Endothelial cell of umbilical vein (primary cell): Measurements from ENCODE around the gene ARHGAP22. TPM values are rescaled to one million over a fixed set of nuclear protein-coding genes. Genes with fewer than 3 reads are reported as not detected.

Experiments
- BruUV-seq: library from RNA; stranded (reverse); fragments of 400-500 nt; replicated peaks from 2 replicates; lab custom pipeline; 2021; lab: Mats Ljungman, UMichigan
- CTCF ChIA-PET: fragments of 300-600, 350-600 bp; sonication (Branson Sonifier 250); formaldehyde crosslinking; loops from one replicate; lab custom pipeline; 2021; ENCODE audit warnings: antibody characterized with exemption, inconsistent platforms; lab: Charles Lee
- POLR2A ChIA-PET: fragments of 300-600, 350-600 bp; sonication (Branson Sonifier 250); formaldehyde crosslinking; loops from one replicate; lab custom pipeline; 2021; ENCODE audit warnings: antibody characterized with exemption, inconsistent platforms; lab: Charles Lee
- DNase-seq: peaks from one replicate; pipeline ENCODE4 v3.0.0-alpha.2; 2011; ENCODE audit warnings: low read depth, low spot score
- FAIRE-seq: peaks from 2 replicates; lab custom pipeline; 2011; peaks lifted over from hg19 to GRCh38; lab: Jason Lieb, UNC
- H2AFZ ChIP-seq: 2 replicates; pipeline ENCODE4 v1.6.0; 2012; ENCODE audit warnings: low read depth, low read length, control low read depth, inconsistent platforms
- H3K27ac ChIP-seq: 2 replicates; pipeline ENCODE4 v1.5.1; 2011; ENCODE audit warnings: low read depth, mild to moderate bottlenecking, control low read depth, low read length, moderate library complexity; ENCODE audit not compliant: insufficient read depth
- H3K27me3 ChIP-seq, 2 experiments: 2 replicates each; pipeline versions ENCODE4 v1.6.0 to v1.6.1; 2011; ENCODE audit warnings: low read length in 2 of 2, mixed read lengths in 1 of 2; ENCODE audit not compliant: control insufficient read depth in 2 of 2, insufficient read depth in 2 of 2
- H3K36me3 ChIP-seq, 2 experiments: 2 replicates in 1 of 2; 3 replicates in 1 of 2; pipeline ENCODE4 v1.5.1; 2011; ENCODE audit warnings: low read length in 2 of 2, mild to moderate bottlenecking in 1 of 2, moderate library complexity in 1 of 2; ENCODE audit not compliant: control insufficient read depth in 2 of 2, insufficient read depth in 2 of 2; ENCODE audit errors: extremely low read depth in 1 of 2
- H3K4me1 ChIP-seq: 3 replicates; pipeline ENCODE4 v1.5.1; 2011; ENCODE audit warnings: mild to moderate bottlenecking, low read length; ENCODE audit not compliant: control insufficient read depth, insufficient read depth; ENCODE audit errors: extremely low read depth
- H3K4me2 ChIP-seq: 2 replicates; pipeline ENCODE4 v1.6.1; 2011; ENCODE audit warnings: low read length, control low read depth, mixed read lengths; ENCODE audit not compliant: insufficient read depth
- H3K4me3 ChIP-seq, 3 experiments: fragments of 200-600 bp in 1 of 3; sonication (generic), shearing (Covaris generic) in 1 of 3; replicated peaks in 1 of 3; 2 replicates each; pipeline ENCODE4 v1.5.1; 2011 to 2016; ENCODE audit warnings: control low read depth in 3 of 3, low read length in 3 of 3, mild to moderate bottlenecking in 2 of 3, inconsistent platforms in 1 of 3, low read depth in 1 of 3, moderate library complexity in 1 of 3; ENCODE audit not compliant: insufficient read depth in 1 of 3
- H3K79me2 ChIP-seq: 2 replicates; pipeline ENCODE4 v1.6.0; 2012; ENCODE audit warnings: low read length, inconsistent platforms; ENCODE audit not compliant: control insufficient read depth, insufficient read depth
- H3K9ac ChIP-seq: replicated peaks from 2 replicates; pipeline ENCODE3; 2011; ENCODE audit warnings: low read length, control low read depth; ENCODE audit not compliant: insufficient read depth; ENCODE audit errors: extremely low read depth
- H3K9me1 ChIP-seq: replicated peaks from 3 replicates; pipeline ENCODE4 v1.6.0; 2011; ENCODE audit warnings: mild to moderate bottlenecking, low read length; ENCODE audit not compliant: control insufficient read depth, insufficient read depth; ENCODE audit errors: extremely low read depth
- H3K9me3 ChIP-seq: replicated peaks from 2 replicates; pipeline ENCODE4 v1.5.1; 2012; ENCODE audit warnings: low read length, inconsistent platforms; ENCODE audit not compliant: control insufficient read depth, insufficient read depth
- H4K20me1 ChIP-seq: replicated peaks from 2 replicates; pipeline ENCODE3; 2011; ENCODE audit warnings: mild to moderate bottlenecking, low read length; ENCODE audit not compliant: control insufficient read depth, insufficient read depth; ENCODE audit errors: extremely low read depth
- CTCF ChIP-seq, 2 donors: IDR thresholded peaks; 1 replicate in 1 of 2; 2 replicates in 1 of 2; pipeline ENCODE4 v1.5.1; 2011; ENCODE audit warnings: low read length in 2 of 2, mild to moderate bottlenecking in 2 of 2, moderate library complexity in 2 of 2, control low read depth in 1 of 2, inconsistent platforms in 1 of 2, low read depth in 1 of 2; ENCODE audit not compliant: insufficient read depth in 1 of 2; ENCODE audit errors: extremely low read depth in 1 of 2
- EZH2 ChIP-seq: IDR thresholded peaks from 2 replicates; pipeline ENCODE4 v1.6.1; 2012; ENCODE audit warnings: borderline replicate concordance, low read depth, mild to moderate bottlenecking, moderate library complexity, low read length, inconsistent platforms; ENCODE audit not compliant: severe bottlenecking
- FOS ChIP-seq: IDR thresholded peaks from 2 replicates; pipeline ENCODE4 v1.6.1; 2011; ENCODE audit warnings: mild to moderate bottlenecking, low read length, moderate library complexity, borderline replicate concordance; ENCODE audit not compliant: insufficient read depth
- GATA2 ChIP-seq: IDR thresholded peaks from 2 replicates; pipeline ENCODE4 v1.7.0; 2011; ENCODE audit warnings: low read depth, mild to moderate bottlenecking, moderate library complexity, mixed read lengths, low read length; ENCODE audit not compliant: insufficient read length, insufficient read depth
- JUN ChIP-seq: IDR thresholded peaks from 2 replicates; pipeline ENCODE4 v1.6.1; 2011; ENCODE audit warnings: borderline replicate concordance, low read depth; ENCODE audit not compliant: insufficient read length, insufficient read depth
- MAX ChIP-seq: IDR thresholded peaks from 2 replicates; pipeline ENCODE4 v1.6.1; 2011; ENCODE audit not compliant: insufficient read depth, insufficient read length
- MYC ChIP-seq: IDR thresholded peaks from one replicate; pipeline ENCODE4 v1.6.1; 2011; ENCODE audit warnings: mild to moderate bottlenecking, low read depth, low read length
- POLR2A ChIP-seq: IDR thresholded peaks from 2 replicates; pipeline ENCODE4 v1.6.1; 2012; ENCODE audit warnings: low read depth, mild to moderate bottlenecking, control low read depth, low read length
- POLR2AphosphoS5 ChIP-seq: IDR thresholded peaks from 2 replicates; pipeline ENCODE4 v1.6.1; 2012; ENCODE audit warnings: low read depth, mild to moderate bottlenecking, control low read depth, low read length, moderate library complexity; ENCODE audit not compliant: insufficient read depth
- dilution Hi-C: fragments of 300-500 bp; cut with MboI; formaldehyde crosslinking; loops from one replicate; pipeline ENCODE4 v1.15.0; 2019; ENCODE audit warnings: low sequenced_read_pairs; ENCODE audit not compliant: extremely low pct_ligation_motif_present
- intact Hi-C: fragments of 100-400 bp; cut with micrococcal nuclease; formaldehyde crosslinking; loops from one replicate; pipeline ENCODE4 v1.10.0; 2022
- polyA plus RNA-seq, 4 experiments: library from polyadenylated mRNA; depleted of rRNA in 3 of 4; stranded (reverse) in 3 of 4; unstranded in 1 of 4; fragments of >200 nt; gene quantifications; 2 replicates each; pipeline versions ENCODE4 v1.2.1 to v1.2.3, GENCODE V29; 2011 to 2012; ENCODE audit warnings: missing spikeins in 1 of 4
- total RNA-seq: library from RNA; stranded (reverse); gene quantifications from 2 replicates; pipeline ENCODE4 v1.2.3, GENCODE V29; 2021

Gene ARHGAP22
- total and polyA plus RNA-seq, 2 donors (not counting 3 experiments of a cell fraction or from before 2014, with no cell fraction given): 8.6 to 50.3 TPM

GRCh38 chr10:48536156-48536500, 68.7 kb downstream of the ARHGAP22 start:
- H3K4me3 ChIP-seq: no peak overlapping the region
- H3K27me3 ChIP-seq: no peaks in the 10 kb centered on the region
- no peaks in the 10 kb centered on the region for H4K20me1 ChIP-seq
- no TSS peak for BruUV-seq
- H3K27ac ChIP-seq: no peak overlapping the region
- FAIRE-seq (no peak), DNase-seq (no peak)
- no peak overlapping the region for H2AFZ ChIP-seq
- POLR2A ChIA-PET: no interaction called here
- no peak overlapping the region for H3K4me2 ChIP-seq
- TF ChIP-seq JUN (no peak), FOS (no peak), POLR2A (no peak), MYC (no peak), MAX (no peak)
- CTCF ChIA-PET: interaction anchor here (0.8 to 5.7 kb wide), 4 partner anchors 11 to 172 kb away, joined by 3 to 28 read pairs (median 4); no protein-coding TSS in a partner anchor
- dilution Hi-C loops (no loop called here), intact Hi-C loops (no loop called here)
- no peaks in the 10 kb centered on the region for H3K9me3 ChIP-seq
- peaks cover 0 to 2% of the 10 kb centered on the region in 2 experiments for H3K36me3 ChIP-seq
- H3K4me1 ChIP-seq: no peaks in the 10 kb centered on the region
- peaks cover 10% of the 10 kb centered on the region for H3K79me2 ChIP-seq
- no peak overlapping the region for H3K9ac ChIP-seq
- no peaks in the 10 kb centered on the region for H3K9me1 ChIP-seq

DNA sequence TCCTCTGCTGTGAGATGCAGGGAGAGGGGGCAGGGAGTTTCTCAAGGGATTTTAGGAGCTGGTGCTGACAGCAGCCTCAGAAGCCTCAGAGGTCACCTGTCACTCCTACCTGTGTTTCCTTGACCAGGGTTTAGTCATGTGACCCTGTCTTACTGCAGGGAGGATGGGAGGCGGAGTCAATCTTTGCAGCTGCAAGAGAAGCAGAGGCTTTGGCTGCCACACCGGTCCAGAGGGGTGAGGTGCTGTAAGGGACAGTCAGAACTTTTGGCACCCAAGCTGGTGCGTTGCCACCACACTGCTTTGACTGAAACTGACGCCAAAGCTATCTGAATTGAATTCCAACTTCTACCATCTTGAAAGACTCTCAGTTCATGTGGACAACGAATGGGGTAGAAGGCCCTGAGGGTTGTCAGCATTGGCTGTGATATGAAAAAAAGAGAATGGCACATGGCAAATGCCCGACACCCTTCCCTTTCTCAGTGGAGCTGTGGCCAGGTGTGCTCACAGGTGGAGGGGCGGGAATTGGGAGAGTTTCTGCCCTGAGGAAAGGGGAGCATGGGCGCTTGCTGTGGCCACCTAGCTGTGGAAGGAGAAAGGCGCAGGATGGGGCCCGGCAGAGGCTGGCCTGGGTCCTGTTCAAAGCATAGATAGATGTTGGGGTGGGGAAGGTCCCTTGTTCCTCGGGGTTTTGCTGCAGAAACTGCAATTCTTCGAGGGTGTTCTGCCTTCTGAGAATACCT, 69.3 kb downstream of the ARHGAP22 start:
- H3K4me1 ChIP-seq: no peaks in the 10 kb centered on the region
- no peaks in the 10 kb centered on the region for H3K27me3 ChIP-seq
- no peak for DNase-seq
- ChIA-PET POLR2A (no interaction called here), CTCF (interaction anchor here (0.8 to 5.7 kb wide), 5 partner anchors 11 to 171 kb away, joined by 3 to 28 read pairs (median 4); no protein-coding TSS in a partner anchor)
- H3K9ac ChIP-seq: no peak overlapping the region
- H2AFZ ChIP-seq: no peak overlapping the region
- H3K9me1 ChIP-seq: no peaks in the 10 kb centered on the region
- H3K79me2 ChIP-seq: peaks cover 10% of the 10 kb centered on the region
- no peak for TF ChIP-seq POLR2AphosphoS5
- no peak for TF ChIP-seq FOS
- no peak for TF ChIP-seq GATA2
- TF ChIP-seq EZH2: no peak
- TF ChIP-seq CTCF (IDR thresholded peaks at IDR 0.05; ENCODE audit: extremely low read depth in 1 of 2, insufficient read depth in 1 of 2, low read depth in 1 of 2, low read length in 2 of 2): no peak
- no peak for TF ChIP-seq MAX
- TF ChIP-seq POLR2A: no peak
- TF ChIP-seq MYC: no peak
- TF ChIP-seq JUN: no peak
- peaks cover 0 to 2% of the 10 kb centered on the region in 2 experiments for H3K36me3 ChIP-seq
- FAIRE-seq: no peak
- no peaks in the 10 kb centered on the region for H3K9me3 ChIP-seq
- no peak overlapping the region for H3K4me2 ChIP-seq
- H3K27ac ChIP-seq: no peak overlapping the region
- no TSS peak for BruUV-seq
- H3K4me3 ChIP-seq: no peak overlapping the region
- intact Hi-C loops: no loop called here
- dilution Hi-C loops: no loop called here
- no peaks in the 10 kb centered on the region for H4K20me1 ChIP-seq
